K562 (cell line): ENCODE measurements around the gene GPR180. TPM values are rescaled to one million over a fixed set of nuclear protein-coding genes. Genes with fewer than 3 reads are reported as not detected.

ENCODE experiments used
- AFF1 ChIP-seq, 2 experiments: fragments of 450-650 bp; IDR thresholded peaks; 2 replicates each; pipeline ENCODE4 v1.6.1; 2018; ENCODE audit warnings: mild to moderate bottlenecking in 2 of 2, low read depth in 1 of 2; ENCODE audit not compliant: partially characterized antibody in 2 of 2
- BRCA1 ChIP-seq, 2 experiments: fragments of 450-650 bp in 1 of 2; sonication (generic) in 1 of 2; formaldehyde crosslinking in 1 of 2; IDR thresholded peaks; 2 replicates each; pipeline versions ENCODE4 v1.5.0 to v1.6.1; 2017 to 2020; ENCODE audit warnings: mild to moderate bottlenecking in 1 of 2, missing genetic modification reagents in 1 of 2
- CHD2 ChIP-seq: IDR thresholded peaks from 2 replicates; pipeline ENCODE4 v1.6.1; 2011; ENCODE audit warnings: low read depth, low read length
- CREB5 ChIP-seq: fragments of 250-450 bp; sonication (Bioruptor Pico); IDR thresholded peaks from 2 replicates; pipeline ENCODE4 v1.5.0; 2020; ENCODE audit warnings: mild to moderate bottlenecking
- CREM ChIP-seq: IDR thresholded peaks from 2 replicates; pipeline ENCODE4 v1.6.1; 2014; ENCODE audit warnings: antibody characterized with exemption, low read depth
- KDM4B ChIP-seq, 2 experiments: fragments of 450-650 bp in 1 of 2; sonication (generic) in 1 of 2; IDR thresholded peaks; 2 replicates each; pipeline ENCODE4 v1.6.1; 2016 to 2017; ENCODE audit warnings: borderline replicate concordance in 2 of 2, antibody characterized with exemption in 1 of 2, low read depth in 1 of 2, mild to moderate bottlenecking in 1 of 2
- KLF16 ChIP-seq: IDR thresholded peaks from 2 replicates; pipeline ENCODE4 v1.6.1; 2016; ENCODE audit warnings: antibody characterized with exemption
- NFYB ChIP-seq: IDR thresholded peaks from 2 replicates; pipeline ENCODE4 v1.6.1; 2011; ENCODE audit warnings: mild to moderate bottlenecking, moderate library complexity; ENCODE audit not compliant: insufficient read length; ENCODE audit errors: extremely low read depth
- NR4A1 ChIP-seq, 2 experiments: fragments of 250-450 bp in 1 of 2; fragments of 450-650 bp in 1 of 2; sonication (Bioruptor Pico) in 1 of 2; IDR thresholded peaks; 2 replicates each; pipeline versions ENCODE4 v1.4.0 to v1.6.1; 2016 to 2020; ENCODE audit warnings: mild to moderate bottlenecking in 2 of 2, missing compliant biosample characterization in 1 of 2, missing genetic modification characterization in 1 of 2, moderate library complexity in 1 of 2
- PCBP1 ChIP-seq: fragments of 200-400 bp; formaldehyde crosslinking; IDR thresholded peaks from 2 replicates; pipeline ENCODE4 v1.6.1; 2018; ENCODE audit warnings: mild to moderate bottlenecking, low read depth, low read length; ENCODE audit not compliant: poor library complexity, severe bottlenecking
- PML ChIP-seq: IDR thresholded peaks from 2 replicates; pipeline ENCODE4 v1.6.1; 2012; ENCODE audit warnings: low read length, inconsistent platforms
- SAP30 ChIP-seq: fragments of 200-600 bp; sonication (generic); IDR thresholded peaks from 2 replicates; pipeline ENCODE4 v1.6.1; 2012; ENCODE audit warnings: borderline replicate concordance, low read depth, mild to moderate bottlenecking, moderate library complexity, low read length, control low read depth, inconsistent platforms; ENCODE audit not compliant: insufficient read depth, poor library complexity, severe bottlenecking
- SIRT6 ChIP-seq: IDR thresholded peaks from one replicate; pipeline ENCODE4 v1.6.1; 2012; ENCODE audit warnings: low read depth, mild to moderate bottlenecking, control low read depth, inconsistent platforms, low read length, moderate library complexity
- SNAPC5 ChIP-seq: fragments of 250-450 bp; sonication (Bioruptor Pico); IDR thresholded peaks from 2 replicates; pipeline ENCODE4 v1.8.0; 2021; ENCODE audit warnings: moderate library complexity, mild to moderate bottlenecking, inconsistent platforms
- TBP ChIP-seq: optimal IDR thresholded peaks from 2 replicates; pipeline ENCODE3; 2011; ENCODE audit warnings: low read depth, low read length, improper control_type of control experiment
- ZBTB26 ChIP-seq: fragments of 450-650 bp; formaldehyde crosslinking; IDR thresholded peaks from 2 replicates; pipeline ENCODE4 v1.4.0; 2022; ENCODE audit warnings: missing genetic modification characterization
- ZFX ChIP-seq: sonication (generic); formaldehyde crosslinking; IDR thresholded peaks from 2 replicates; pipeline ENCODE4 v1.8.0; 2022; ENCODE audit warnings: mild to moderate bottlenecking, missing genetic modification reagents, moderate library complexity
- polyA plus RNA-seq, 8 experiments: library from polyadenylated mRNA; depleted of rRNA in 4 of 8; stranded (reverse) in 5 of 8; unstranded in 3 of 8; fragments of >200 nt; fragmentation: Nextera tagmentation in 2 of 8; fragmentation: Illumina TruSeq in 1 of 8; extraction: Ambion mirVana in 2 of 8; extraction: Trizol in 1 of 8; gene quantifications; 2 replicates each; pipeline versions ENCODE4 v1.2.1 to v1.2.3, GENCODE V29; 2011 to 2014; ENCODE audit warnings: inconsistent platforms in 1 of 8, missing spikeins in 1 of 8
- total RNA-seq, 7 experiments: library from RNA; depleted of rRNA in 6 of 7; stranded (reverse); fragments of >200 nt in 6 of 7; fragmentation: Illumina TruSeq in 2 of 7; extraction: Trizol in 2 of 7; gene quantifications; 2 replicates each; pipeline versions ENCODE4 v1.2.1 to v1.2.3, GENCODE V29; 2011 to 2021; ENCODE audit warnings: low replicate concordance in 1 of 7

The GPR180 gene
- total and polyA plus RNA-seq, 9 of the 15 experiments (the other 6 are each of a cell fraction or from before 2014, with no cell fraction given) = 0.77 to 4.1 (median 1.8) TPM

GRCh38 chr13:94662274-94662945 is 60.8 kb downstream of the GPR180 start (continued):
- no peak for TF ChIP-seq SAP30
- TF ChIP-seq KDM4B (IDR thresholded peaks at IDR 0.05; ENCODE audit: borderline replicate concordance in 2 of 2, low read depth in 1 of 2) = no peak
- no peak for TF ChIP-seq AFF1 (IDR thresholded peaks at IDR 0.05; ENCODE audit: low read depth in 1 of 2, partially characterized antibody in 2 of 2)
- no peak for TF ChIP-seq SIRT6
- no peak for TF ChIP-seq BRCA1 (IDR thresholded peaks at IDR 0.05)
- no peak for TF ChIP-seq BRCA1 (CRISPR knock-in tag; IDR thresholded peaks at IDR 0.05)
- TF ChIP-seq TBP = peak; percentile 44
- no peak for TF ChIP-seq NR4A1 (CRISPR knock-in tag; IDR thresholded peaks at IDR 0.05)
- TF ChIP-seq NR4A1 (tag; IDR thresholded peaks at IDR 0.05) = no peak
- 0 out of 2 replicates have a peak, but pooled peaks have one; percentile 22 for TF ChIP-seq CREM
- no peak for TF ChIP-seq PCBP1
- no peak for TF ChIP-seq CREB5 (CRISPR knock-in tag)
- TF ChIP-seq ZFX (CRISPR knock-in tag) = no peak
- TF ChIP-seq KLF16 = peak; percentile 64
- TF ChIP-seq SNAPC5 (CRISPR knock-in tag) = no peak
- TF ChIP-seq PML = peak; percentile 66; the same call in 1 of the 2 replicates
- no peak for TF ChIP-seq ZBTB26 (CRISPR knock-in tag)
- no peak for TF ChIP-seq CHD2
- no peak for TF ChIP-seq NFYB
